Right cardiac atrium (tissue), 5 donors: ENCODE data around the gene KATNAL1. TPM values are rescaled to one million over a fixed set of nuclear protein-coding genes. Genes with fewer than 3 reads are reported as not detected.
A peak's percentile ranks its signal among the peaks of the same experiment; 100 is the strongest.

ENCODE experiments used
- ATAC-seq, 2 donors: fragments of 200-7000 bp; cut with Tn5 transposase; one replicate each; pipeline versions ENCODE4 v1.8.0 to v1.9.1; 2020; ENCODE audit warnings: moderate library complexity in 2 of 2, mild to moderate bottlenecking in 1 of 2
- DNase-seq, 3 donors: peaks; one replicate each; pipeline ENCODE4 v3.0.0-alpha.2; 2020
- H3K27ac ChIP-seq: one replicate; pipeline ENCODE4 v1.5.1; 2013; ENCODE audit warnings: mild to moderate bottlenecking, low read length, control low read depth, moderate library complexity
- H3K27me3 ChIP-seq: one replicate; pipeline ENCODE4 v1.6.1; 2013; ENCODE audit not compliant: control insufficient read depth, insufficient read depth
- H3K4me1 ChIP-seq: one replicate; pipeline ENCODE4 v1.6.1; 2013; ENCODE audit warnings: low read length; ENCODE audit not compliant: control insufficient read depth, insufficient read depth
- H3K4me3 ChIP-seq: one replicate; pipeline ENCODE4 v1.5.1; 2013; ENCODE audit warnings: low read length, control low read depth
- H3K9me3 ChIP-seq: one replicate; pipeline ENCODE4 v1.6.1; 2013; ENCODE audit warnings: low read length; ENCODE audit not compliant: control insufficient read depth
- WGBS: extraction: QIAGEN DNeasy Blood & Tissue Kit; methylation state at CpG from one replicate; pipeline ENCODE4 v1.1.7; 2013; 5-methylcytosine and 5-hydroxymethylcytosine counted together
- intact Hi-C, 4 donors: fragments of 100-400 bp; cut with DNase I; formaldehyde crosslinking; loops; one replicate each; pipeline versions ENCODE4 v1.11.0 to v1.14.0; 2022 to 2023
- polyA plus RNA-seq: library from polyadenylated mRNA; stranded (reverse); fragments of 200-250 nt; gene quantifications from one replicate; pipeline ENCODE4 v1.2.3, GENCODE V29; 2013
- total RNA-seq, 4 donors: library from RNA; stranded (reverse); fragmentation: NEBNext Ultra II Directional; extraction: Animal tissue kit (Norgen Biotek cat#: 25700); gene quantifications; one replicate each; pipeline ENCODE4 v1.2.1, GENCODE V29; 2021
- donor health status: healthy with polysubstance abuse.
- donor health status: DM: no; HTN: yes; CAD: no.
- donor health status: DM: no; HTN: no; CAD: no.
- donor health status: DM: no; HTN: yes; CAD: no; lungs with severe emphysema.
- donor health status: DM: yes; HTN: yes; CAD: no.

KATNAL1 gene
- total and polyA plus RNA-seq, 5 donors, result 8.1 to 53.5 (median 49.2) TPM

GRCh38 chr13:30314069-30314468, 6.7 kb upstream of the KATNAL1 start:
- Histone ChIP-seq H3K4me1 (peaks cover 2% of the 10 kb centered on the region), H3K9me3 (no peaks in the 10 kb centered on the region), H3K27me3 (no peaks in the 10 kb centered on the region), H3K4me3 (no peak overlapping the region), H3K27ac (no peak overlapping the region)
- ATAC-seq (no peak), DNase-seq (no peak)
- WGBS, result 84% methylated on average over 2 of the region's 2 CpGs
- intact Hi-C loops, result no loop called here

- H3K4me3 ChIP-seq, result no peak overlapping the region
- peaks cover 2% of the 10 kb centered on the region for H3K4me1 ChIP-seq
- WGBS, result 41% methylated on average over 3 of the region's 3 CpGs
- peak overlapping the region; percentile 34 for H3K27ac ChIP-seq
- H3K9me3 ChIP-seq, result no peaks in the 10 kb centered on the region
- ATAC-seq, result no peak
- intact Hi-C loops, result no loop called here
- no peak for DNase-seq
- H3K27me3 ChIP-seq, result no peaks in the 10 kb centered on the region
These were observed 6.0 kb upstream of the KATNAL1 start for GRCh38 chr13:30313311-30313710.

DNA sequence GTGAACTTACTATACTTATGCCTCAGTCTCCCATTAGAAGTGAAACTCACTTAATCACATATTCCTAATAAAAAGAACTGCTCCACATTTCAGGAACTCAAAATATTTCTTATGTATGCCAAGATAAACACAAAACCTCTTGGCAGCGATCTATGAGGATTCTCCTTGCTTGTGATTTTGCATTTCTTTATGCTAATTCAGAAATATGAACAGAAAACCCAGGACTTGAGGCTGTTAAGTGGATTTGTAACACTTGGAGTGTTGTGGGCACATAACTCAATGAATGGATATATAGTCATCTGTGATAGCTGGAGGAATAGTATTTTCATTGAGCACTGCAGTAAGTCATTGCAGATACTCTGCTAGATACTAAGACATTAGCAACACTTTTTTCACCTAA, 5.6 kb upstream of the KATNAL1 start:
- Histone ChIP-seq H3K27ac (no peak overlapping the region), H3K4me1 (peaks cover 2% of the 10 kb centered on the region), H3K4me3 (no peak overlapping the region), H3K27me3 (no peaks in the 10 kb centered on the region), H3K9me3 (no peaks in the 10 kb centered on the region)
- DNase-seq (no peak), ATAC-seq (no peak)
- 35% methylated on average over 1 of the region's 1 CpG for WGBS
- intact Hi-C loops, result no loop called here

DNA sequence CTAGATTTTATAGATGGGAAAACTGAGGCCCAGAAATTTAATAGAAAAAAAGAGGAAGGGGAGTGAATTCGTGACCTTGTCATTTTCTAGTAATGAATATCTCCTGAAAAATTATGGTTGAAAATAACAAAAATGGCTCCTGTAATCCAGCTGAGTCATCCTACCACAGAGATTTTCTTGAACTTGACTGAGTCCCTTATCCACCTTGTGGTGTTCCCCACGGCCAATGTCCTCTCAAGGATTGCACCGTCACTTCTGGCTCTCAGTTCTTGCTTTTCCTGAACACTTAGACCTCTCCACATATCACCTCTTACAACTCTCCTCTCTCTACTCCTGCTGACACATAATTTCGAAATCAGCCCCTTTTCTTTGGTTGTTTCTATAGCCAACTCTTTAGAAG, 1.2 kb upstream of the KATNAL1 start:
- peaks cover 2% of the 10 kb centered on the region for H3K4me1 ChIP-seq

DNA sequence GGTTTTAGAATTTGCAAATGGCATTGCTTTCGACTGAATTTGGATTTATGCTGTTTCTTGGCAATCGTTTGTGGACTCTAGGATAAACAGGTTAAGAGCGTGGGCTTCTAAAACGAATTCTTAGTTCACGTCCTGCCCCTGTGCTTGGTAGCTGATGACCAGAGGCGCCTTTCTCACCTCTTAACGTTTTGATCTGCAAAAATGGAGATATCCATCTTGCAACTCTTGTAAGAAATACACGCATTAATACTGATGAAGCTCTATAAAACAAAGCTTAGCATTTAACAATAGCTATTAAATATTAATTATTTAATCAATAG, 580 bp upstream of the KATNAL1 start:
- 30% methylated on average over 8 of the region's 8 CpGs for WGBS
- Histone ChIP-seq H3K9me3 (no peaks in the 10 kb centered on the region), H3K4me3 (peak overlapping the region; percentile 91), H3K4me1 (peaks cover 2% of the 10 kb centered on the region), H3K27ac (peak overlapping the region; percentile 97), H3K27me3 (no peaks in the 10 kb centered on the region)
- ATAC-seq (no peak), DNase-seq (no peak)
- intact Hi-C loops, result loop anchor here in 1 of 4 donors (10.0 kb wide), 1 partner anchor 53 kb away; no protein-coding TSS in a partner anchor

More for the DNA sequence above, 1.2 kb upstream of the KATNAL1 start:
- WGBS, result 62% methylated on average over 4 of the region's 4 CpGs
- intact Hi-C loops, result loop anchor here in 1 of 4 donors (10.0 kb wide), 1 partner anchor 54 kb away; no protein-coding TSS in a partner anchor
- H3K9me3 ChIP-seq, result no peaks in the 10 kb centered on the region
- H3K27me3 ChIP-seq, result no peaks in the 10 kb centered on the region
- H3K27ac ChIP-seq, result peak overlapping the region; percentile 48
- H3K4me3 ChIP-seq, result no peak overlapping the region
- no peak for ATAC-seq
- no peak for DNase-seq

DNA sequence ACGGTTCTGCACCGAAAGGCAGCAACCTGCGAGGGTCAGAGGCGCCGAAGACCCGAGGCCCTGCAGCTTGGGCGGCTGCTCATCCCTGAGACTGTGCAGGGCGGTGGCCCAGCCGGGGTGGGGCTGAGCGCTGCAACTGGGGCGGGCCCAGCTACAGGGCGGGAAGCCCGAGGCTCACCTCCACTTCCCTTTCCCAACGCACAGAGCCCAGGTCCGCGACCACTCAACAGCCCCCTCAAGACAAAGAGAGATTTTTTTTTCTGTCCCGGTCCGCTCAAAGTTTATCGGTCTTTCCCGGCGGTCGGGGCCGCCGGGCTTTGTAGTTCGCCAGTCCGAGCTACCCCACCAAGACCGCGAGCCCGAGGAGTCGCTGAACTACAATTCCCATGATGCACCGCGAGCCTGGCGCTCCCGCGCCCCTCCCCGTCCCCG, 573 bp downstream of the KATNAL1 start:
- Histone ChIP-seq H3K4me3 (peak overlapping the region; percentile 91), H3K27ac (peak overlapping the region; percentile 97), H3K27me3 (no peaks in the 10 kb centered on the region), H3K4me1 (peaks cover 2% of the 10 kb centered on the region), H3K9me3 (no peaks in the 10 kb centered on the region)
- intact Hi-C loops, result loop anchor here in 1 of 4 donors (10.0 kb wide), 1 partner anchor 52 kb away; no protein-coding TSS in a partner anchor
- ATAC-seq (peak; percentile 97 to 98), DNase-seq (peak; percentile 95 to 97 (median 97))
- under 1% methylated on average over 37 of the region's 37 CpGs for WGBS

DNA sequence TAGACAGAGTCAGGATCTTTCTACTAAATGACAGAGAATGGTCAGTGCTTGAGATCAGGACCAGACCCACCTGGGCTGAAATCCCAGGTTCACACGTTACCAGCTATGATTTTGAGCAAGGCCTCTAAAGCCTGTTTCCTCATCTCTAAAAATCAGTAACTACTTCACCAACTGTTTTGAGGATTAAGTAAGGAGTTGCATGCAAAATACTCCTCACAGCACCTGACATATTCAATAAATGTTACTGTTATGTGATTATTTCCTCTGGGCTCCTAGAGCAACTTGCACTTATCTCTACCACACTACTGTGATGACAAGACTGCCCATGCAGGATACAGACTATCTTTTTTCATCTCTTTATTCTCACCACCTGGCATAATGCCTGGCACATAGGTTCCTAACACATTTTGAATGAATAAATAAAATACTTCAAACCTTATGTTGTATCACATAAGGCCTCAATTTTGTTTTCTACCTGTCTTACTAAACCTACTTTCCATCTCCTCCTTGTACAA, 1.8 kb downstream of the KATNAL1 start:
- 70% methylated on average over 1 of the region's 1 CpG for WGBS
- intact Hi-C loops, result loop anchor here in 1 of 4 donors (10.0 kb wide), 1 partner anchor 51 kb away; no protein-coding TSS in a partner anchor

GRCh38 chr13:30303269-30303668, 4.1 kb downstream of the KATNAL1 start:
- no peaks in the 10 kb centered on the region for H3K9me3 ChIP-seq
- intact Hi-C loops, result loop anchor here in 1 of 4 donors (10.0 kb wide), 1 partner anchor 48 kb away; no protein-coding TSS in a partner anchor
- no peaks in the 10 kb centered on the region for H3K4me1 ChIP-seq
- H3K27ac ChIP-seq, result no peak overlapping the region
- no peak overlapping the region for H3K4me3 ChIP-seq
- WGBS, result 30% methylated on average over 1 of the region's 1 CpG
- DNase-seq, result peak in 1 of 3 donors; percentile 32
- no peak for ATAC-seq
- no peaks in the 10 kb centered on the region for H3K27me3 ChIP-seq

More for the DNA sequence above, 1.8 kb downstream of the KATNAL1 start:
- no peak overlapping the region for H3K27ac ChIP-seq
- no peaks in the 10 kb centered on the region for H3K27me3 ChIP-seq
- H3K4me1 ChIP-seq, result no peaks in the 10 kb centered on the region
- no peak for ATAC-seq
- no peaks in the 10 kb centered on the region for H3K9me3 ChIP-seq
- no peak for DNase-seq
- no peak overlapping the region for H3K4me3 ChIP-seq

- Histone ChIP-seq H3K27ac (no peak overlapping the region), H3K4me3 (no peak overlapping the region), H3K9me3 (no peaks in the 10 kb centered on the region), H3K4me1 (no peaks in the 10 kb centered on the region), H3K27me3 (no peaks in the 10 kb centered on the region)
- intact Hi-C loops, result loop anchor here in 1 of 4 donors (10.0 kb wide), 1 partner anchor 47 kb away; no protein-coding TSS in a partner anchor
- DNase-seq (no peak), ATAC-seq (no peak)
- WGBS, result 94% methylated on average over 5 of the region's 5 CpGs
These were observed 5.5 kb downstream of the KATNAL1 start for GRCh38 chr13:30301827-30302226.

DNA sequence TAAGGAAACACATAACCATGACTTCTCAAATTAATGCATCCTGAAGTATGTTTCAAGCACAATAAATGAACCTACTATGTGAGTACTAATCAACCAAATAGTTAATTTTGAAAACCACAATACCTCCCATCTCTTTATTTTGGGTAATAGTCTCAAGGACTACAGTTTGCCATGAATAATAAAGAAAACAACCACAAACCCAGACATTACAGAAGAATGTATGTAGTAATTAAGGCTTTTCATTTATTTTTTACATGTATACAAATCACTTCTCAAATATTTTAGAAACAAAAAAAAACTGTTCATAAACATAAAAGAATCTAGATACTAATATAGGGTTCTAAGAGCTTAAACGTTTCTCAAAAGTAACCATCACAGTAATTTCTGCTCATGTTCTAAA, 6.8 kb downstream of the KATNAL1 start:
- no peak for ATAC-seq
- no peak for DNase-seq
- intact Hi-C loops, result loop anchor here in 1 of 4 donors (10.0 kb wide), 1 partner anchor 46 kb away; no protein-coding TSS in a partner anchor
- Histone ChIP-seq H3K4me3 (no peak overlapping the region), H3K27me3 (no peaks in the 10 kb centered on the region), H3K9me3 (no peaks in the 10 kb centered on the region), H3K4me1 (no peaks in the 10 kb centered on the region), H3K27ac (no peak overlapping the region)
- 77% methylated on average over 1 of the region's 1 CpG for WGBS

DNA sequence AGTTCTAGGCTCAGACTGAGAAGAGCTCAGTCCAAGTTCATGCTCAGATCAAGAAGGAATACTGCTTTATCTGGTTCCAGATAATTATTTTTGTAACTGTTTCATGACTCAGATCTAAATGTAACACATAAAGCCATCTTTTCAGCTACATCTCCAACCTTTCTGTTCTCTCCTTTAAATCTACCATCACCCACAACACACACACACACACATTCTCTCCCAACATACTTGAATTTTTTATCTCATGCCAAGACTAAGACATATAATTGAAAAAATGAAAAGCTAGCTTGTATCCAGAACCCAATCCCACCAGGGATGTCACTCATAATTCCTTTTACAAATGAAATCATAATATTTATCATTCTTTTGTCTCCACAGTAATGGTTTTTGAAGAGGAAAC, 7.6 kb downstream of the KATNAL1 start:
- no peak overlapping the region for H3K4me3 ChIP-seq
- intact Hi-C loops, result loop anchor here in 1 of 4 donors (10.0 kb wide), 1 partner anchor 45 kb away; no protein-coding TSS in a partner anchor
- H3K27me3 ChIP-seq, result no peaks in the 10 kb centered on the region
- no peaks in the 10 kb centered on the region for H3K9me3 ChIP-seq
- DNase-seq (no peak), ATAC-seq (no peak)
- no peaks in the 10 kb centered on the region for H3K4me1 ChIP-seq
- no peak overlapping the region for H3K27ac ChIP-seq
